DMS53 (cell line): ENCODE measurements around the gene IDH1.
"Not testable (repeated sequence)": the region's sequence is repeated elsewhere in the genome, so short reads cannot be mapped to it uniquely, and the experiment has no call there.

Source experiments
- DNase-seq: peaks from one replicate; lab custom pipeline; 2025; lab: John Stamatoyannopoulos, UW

The IDH1 gene

DNA sequence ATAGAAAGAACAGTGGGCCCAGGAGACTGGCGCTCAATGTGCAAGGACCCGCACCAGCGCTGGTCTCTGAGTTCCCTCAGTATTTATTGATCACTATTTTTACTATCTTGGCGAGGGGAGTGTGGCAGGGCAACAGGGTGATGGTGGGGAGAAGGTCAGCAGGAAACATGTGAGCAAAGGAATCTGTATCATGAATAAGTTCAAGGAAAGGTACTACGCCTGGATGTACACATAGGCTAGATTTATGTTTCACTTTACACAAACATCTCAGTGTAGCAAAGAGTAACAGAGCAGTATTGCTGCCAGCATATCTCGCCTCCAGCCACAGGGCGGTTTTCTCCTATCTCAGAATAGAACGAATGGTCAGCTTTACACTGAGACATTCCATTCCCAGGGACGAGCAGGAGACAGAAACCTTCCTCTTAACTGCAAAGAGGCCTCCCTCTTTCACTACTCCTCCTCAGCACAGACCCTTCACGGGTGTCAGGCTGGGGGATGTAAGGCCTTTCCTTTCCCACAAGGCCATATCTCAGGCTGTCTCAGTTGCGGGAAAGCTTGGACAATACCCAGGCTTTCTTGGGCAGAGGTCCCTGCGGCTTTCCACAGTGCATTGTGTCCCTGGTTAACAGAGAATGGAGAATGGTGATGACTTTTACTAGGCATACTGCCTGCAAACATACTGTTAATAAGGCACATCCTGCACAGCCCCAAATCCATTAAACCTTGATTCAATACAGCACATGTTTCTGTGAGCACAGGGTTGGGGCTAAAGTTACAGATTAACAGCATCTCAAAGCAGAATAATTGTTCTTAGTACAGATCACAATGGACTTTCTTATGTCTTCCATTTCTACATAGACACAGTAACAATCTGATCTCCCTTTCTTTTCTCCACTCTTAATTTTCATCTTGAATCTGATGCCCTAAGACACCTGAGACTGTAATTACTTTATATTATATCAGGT, 2.3 kb upstream of the IDH1 start:
- DNase-seq: not testable (repeated sequence)

DNA sequence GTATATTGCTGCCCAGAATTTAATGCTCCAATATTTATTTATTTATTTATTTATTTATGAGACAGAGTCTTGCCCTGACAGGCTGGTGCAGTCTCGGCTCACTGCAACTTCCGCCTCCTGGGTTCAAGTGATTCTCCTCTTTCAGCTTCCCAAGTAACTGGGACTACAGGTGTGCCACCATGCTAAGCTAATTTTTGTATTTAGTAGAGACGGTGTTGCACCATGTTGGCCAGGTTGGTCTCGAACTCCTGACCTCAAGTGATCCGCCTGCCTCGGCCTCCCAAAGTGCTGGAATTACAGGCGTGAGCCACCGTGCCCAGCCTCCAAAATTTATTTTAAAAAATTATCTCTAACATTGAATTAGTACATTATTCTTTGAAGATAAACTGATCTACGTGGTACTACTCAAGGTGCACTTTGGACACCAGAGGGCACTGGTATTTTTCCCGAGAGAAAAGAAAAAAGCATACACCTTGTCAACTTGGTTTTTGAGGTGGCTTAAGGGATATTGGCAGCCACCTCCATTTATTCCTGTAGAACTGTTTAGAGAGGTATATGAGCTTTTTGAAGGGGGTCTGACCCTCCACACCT, 1.4 kb upstream of the IDH1 start:
- peak; percentile 32 for DNase-seq

DNA sequence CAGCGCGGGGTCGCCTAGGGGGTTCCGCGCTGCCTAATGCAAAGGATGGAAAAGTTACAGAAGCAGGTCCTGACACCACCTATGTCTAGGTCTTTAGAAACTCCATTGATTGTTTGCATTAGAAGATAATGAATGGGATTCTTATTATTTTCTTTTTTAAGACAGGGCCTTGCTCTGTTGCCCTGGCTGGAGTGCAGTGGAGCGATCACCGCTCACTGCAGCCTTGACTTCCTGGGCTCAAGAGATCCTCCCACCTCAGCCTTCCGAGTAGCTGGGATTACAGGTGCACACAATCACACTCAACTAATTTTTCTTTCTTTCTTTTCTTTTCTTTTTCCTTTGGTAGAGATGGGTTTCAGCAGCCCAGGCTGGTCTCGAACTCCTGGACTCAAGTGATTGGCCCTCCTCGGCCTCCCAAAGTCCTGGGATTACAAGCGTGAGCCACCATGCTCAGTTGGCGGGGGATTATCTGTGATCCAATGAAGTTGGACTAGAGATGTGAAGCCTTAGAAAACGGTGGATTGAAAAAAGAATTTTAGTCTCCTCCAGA, 761 bp upstream of the IDH1 start:
- DNase-seq: no peak

DNA sequence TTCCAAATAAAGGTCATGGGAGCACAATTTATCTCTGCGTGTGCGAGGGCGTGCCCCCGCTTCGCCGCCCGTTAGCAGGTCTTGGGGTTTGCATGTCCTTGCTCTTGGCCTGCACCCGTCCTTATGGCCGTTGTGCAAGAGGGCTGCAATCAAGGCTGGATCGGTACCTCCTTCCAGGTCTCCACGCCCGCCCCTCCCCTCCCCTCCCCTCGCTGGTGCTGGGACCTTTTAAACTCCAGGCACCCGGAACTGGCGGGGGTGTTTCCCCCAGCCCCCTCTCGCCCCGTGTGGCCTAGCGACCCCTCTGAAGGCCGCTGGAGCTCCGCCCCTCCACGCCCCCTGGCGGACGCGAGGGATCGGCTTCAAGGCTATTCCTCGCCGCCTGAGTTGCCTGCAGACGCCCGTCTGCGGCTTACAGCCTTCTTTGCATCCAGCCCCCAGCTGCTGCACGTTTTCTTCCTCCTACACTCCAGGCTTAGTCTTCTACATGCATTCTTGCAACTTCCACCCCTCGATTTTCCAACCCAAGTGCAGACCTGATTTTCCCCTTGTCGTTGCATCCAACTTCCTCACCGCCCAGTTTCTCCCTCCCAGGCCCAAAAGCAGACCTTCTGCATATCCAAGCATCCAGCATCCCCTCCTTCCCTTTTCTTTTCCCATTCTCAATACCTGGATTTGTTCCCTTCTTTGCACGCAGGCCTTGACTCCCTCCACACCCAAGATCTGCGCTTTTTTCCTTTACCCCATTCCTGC, 577 bp downstream of the IDH1 start:
- DNase-seq: peak; percentile 88

DNA sequence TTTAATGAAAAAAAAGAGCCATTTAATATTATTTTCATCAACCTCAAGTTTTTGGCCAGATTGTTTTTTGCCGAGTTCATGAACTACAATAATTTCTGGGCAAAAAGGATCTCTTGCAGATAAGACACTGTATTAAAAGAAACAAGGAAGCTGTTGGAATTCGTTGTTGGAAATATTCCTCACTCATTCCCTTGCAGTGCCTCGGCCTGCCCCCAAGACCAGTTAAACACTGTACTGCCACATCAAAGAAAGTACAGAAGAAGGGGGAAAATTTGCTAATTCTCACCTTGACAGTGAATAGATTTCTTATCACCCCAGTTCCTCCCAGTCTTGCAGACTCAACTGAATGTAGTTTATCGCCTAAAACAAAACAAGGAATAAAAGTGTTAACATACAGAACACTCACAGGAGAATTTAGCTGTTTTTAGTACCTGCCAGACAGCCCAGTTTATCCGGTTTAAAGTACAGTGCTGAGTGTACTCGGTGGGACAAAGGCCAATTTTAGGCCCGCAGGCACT, 1.2 kb downstream of the IDH1 start:
- peak; percentile 40 for DNase-seq

DNA sequence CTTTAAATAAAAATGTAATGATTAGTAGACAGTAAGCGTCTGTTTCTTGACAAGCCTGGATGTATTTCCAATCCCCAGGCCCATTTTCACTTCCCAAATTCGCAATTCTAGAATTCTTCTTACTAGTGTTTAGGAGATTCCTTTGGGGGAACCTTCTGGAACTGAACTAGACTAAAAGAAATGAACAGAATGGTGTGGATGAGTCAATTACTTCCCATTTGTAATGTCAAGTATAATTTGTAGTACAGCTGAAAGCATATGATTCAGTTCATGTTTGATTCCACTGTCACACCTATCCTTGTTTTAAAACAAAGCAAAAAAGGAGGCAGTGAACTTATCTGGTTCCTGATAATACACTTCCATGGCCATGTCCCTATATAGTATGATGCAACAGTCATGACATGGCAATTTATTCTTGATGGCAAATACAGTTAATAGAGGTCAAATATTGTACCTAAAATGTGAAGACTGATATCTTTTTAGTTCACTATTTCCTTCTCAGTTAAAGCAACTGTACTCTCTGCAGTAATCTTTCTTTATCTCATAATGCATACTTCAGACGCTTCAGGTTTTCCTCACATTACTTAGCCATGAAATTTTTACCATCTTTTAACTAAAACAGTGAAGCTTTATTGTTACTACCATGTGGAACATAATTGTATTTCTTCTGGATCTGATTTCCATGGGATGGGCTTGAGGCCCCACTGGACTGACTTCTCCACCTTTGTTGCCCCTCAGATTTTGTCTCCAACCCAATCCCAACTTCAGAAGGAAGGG, 2.0 kb downstream of the IDH1 start:
- DNase-seq: peak; percentile 10

DNA sequence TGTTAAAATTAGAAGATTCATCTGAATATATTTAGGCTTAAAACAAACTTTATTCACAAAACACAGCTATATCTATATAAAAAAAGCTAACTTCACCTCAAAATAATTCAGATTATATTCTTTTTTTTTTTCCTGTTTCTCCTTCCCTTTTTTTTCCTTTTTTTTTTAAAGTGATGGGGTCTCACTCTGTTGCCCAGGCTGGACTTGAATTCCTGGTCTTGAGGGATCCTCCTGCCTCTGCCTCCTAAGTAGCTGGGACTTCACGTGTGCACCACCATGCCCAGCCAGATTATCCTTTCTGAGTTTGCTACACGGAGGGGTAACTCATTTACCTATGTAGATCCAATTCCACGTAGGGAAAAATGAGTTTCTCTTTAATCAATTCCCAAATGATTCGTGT, 3.8 kb downstream of the IDH1 start:
- DNase-seq: no peak

DNA sequence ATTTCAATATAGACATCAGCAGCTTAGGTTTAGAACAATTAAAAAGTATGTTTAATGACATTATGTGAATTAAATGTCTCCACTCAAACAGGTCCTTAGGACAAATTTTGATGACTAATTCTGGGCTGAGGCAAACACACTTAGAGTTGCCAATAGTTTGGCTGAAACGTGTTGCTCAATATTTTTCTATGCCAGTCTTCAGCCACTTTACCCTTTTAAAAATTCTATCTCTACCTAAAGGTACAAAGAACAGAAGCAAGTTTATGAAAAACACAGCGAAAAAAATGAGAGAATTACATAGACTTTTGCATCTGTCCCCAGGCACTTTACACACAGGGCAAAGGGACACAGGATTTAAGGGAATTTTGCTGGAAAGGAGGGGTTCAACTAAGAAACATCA, 4.5 kb downstream of the IDH1 start:
- DNase-seq: no peak

DNA sequence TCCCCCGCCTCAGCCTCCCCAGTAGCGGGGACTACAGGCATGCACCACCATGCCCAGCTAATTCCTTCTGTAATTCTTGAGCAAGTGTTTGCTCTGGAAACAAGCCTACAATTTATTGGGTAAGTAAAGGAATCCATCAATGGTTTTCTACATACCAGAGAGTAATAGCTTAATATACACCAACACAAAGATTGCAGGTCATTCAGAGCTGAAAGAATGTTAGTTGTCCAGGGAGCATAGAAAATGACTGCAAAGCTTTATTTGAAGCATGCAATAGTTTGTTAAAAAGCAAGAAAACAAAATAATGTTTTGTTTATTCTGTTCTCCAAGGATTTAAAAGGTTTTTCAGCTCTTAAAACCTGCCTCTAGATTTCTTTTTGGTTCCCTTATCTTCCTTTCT, 5.6 kb downstream of the IDH1 start:
- no peak for DNase-seq

DNA sequence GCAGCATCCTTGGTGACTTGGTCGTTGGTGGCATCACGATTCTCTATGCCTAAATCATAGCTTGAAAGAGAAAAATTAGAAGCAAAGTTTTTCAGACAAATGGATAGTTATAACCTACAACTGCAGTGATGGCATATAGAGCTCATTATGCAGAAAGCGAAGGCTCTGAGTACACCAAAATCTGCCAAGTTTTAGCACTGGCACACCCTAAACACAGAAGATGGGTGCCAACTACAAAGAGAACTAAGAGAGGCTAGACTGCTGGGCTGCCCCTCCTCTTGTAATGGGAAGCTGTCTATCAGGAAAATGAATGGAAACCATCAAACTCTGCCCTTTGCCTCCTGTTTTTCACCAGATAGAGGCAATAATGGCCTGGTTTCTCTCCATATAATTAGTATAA, 6.3 kb downstream of the IDH1 start:
- DNase-seq: no peak

DNA sequence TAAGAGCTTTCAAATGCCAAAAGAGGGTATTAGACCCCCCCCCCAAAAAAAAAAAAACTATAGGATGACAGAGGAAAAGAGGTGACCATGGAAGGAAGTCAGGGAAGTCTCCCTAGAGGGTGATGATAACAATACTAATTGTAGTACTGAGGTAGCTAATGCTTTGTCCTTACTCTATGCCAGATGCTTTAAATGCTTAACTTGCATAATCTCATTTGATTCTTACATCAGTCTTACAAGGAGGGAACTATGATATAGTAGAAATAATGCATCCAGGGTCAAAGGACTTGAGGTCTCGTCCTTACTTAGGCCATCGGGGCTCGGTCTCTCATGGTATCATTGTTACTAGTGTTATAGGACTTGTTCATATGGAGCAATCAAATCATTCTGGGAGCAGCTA, 9.1 kb downstream of the IDH1 start:
- no peak for DNase-seq

DNA sequence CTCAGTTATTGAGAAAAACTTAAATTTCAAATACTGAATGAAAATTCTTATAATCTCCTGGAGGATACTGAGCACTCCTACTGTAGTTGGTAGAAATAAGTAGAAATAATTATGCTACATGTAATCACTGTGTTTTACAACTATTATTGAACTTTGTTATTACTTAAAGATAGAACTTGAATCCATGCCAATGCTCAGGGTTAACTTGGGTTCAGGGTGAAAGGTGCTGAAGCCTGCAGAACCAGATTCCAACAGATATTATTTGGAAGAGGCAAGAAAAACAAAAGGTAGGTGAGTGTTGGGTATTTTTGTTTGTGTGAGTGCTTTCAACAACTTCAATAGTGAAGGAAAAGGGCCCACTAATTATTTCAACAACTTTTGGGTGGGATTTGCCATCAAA, 10.4 kb downstream of the IDH1 start:
- no peak for DNase-seq

DNA sequence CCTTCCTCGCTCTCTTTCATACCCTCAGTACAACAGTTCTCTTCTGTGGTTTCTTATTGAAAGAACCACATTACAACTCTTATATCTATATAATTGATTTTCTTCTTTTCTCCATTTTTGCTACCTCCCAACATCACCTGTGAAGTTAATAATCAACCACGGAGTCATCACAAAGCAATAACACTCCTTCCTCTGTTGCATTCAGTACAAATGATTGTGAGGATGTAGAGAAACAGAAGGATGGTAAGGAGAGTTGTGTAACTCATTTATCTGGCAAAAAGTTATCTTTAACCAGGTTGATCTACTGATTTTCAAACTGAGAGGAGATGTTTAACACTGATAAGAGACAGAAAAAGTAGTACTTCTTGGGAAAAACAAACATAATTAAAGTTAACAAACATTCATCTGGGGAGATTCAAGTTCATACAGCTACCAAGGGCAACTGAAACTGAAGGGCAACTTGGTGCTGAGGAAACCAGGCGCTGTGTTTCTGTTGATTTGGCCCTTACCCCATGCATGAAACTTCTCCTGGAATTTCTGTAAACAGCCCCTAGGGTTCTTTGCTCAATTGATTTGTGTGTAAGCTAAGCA, 14.2 kb downstream of the IDH1 start:
- peak; percentile 46 for DNase-seq

DNA sequence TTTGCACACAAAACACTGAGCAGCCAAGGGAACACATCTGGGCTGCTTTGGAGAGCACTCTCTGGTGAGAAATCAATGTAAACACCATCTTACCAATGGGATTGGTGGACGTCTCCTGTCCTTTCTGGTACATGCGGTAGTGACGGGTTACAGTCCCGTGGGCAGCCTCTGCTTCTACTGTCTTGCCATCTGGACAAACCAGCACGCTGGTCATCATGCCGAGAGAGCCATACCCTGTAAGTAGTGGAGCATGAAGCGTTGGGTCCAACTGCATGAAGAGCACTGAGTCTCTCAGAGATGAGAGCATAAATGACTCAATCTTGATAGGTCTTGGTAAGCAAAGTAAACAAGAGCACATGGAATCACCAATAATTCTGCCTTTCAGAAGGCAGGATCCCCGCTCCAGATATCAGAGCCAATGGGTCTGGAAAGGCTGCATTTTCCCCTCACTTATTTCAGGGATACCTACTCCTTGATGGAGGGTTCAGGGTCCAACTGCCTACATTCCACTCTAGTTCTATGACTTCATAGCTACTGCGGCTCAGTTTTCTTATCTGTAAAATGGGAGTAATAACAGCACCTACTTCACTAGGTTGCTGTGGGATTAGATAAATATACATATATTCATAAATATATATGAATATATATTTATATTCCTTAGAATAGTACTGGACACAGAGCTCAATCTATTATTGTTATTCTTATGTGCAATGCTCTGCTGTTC, 14.9 kb downstream of the IDH1 start:
- no peak for DNase-seq

DNA sequence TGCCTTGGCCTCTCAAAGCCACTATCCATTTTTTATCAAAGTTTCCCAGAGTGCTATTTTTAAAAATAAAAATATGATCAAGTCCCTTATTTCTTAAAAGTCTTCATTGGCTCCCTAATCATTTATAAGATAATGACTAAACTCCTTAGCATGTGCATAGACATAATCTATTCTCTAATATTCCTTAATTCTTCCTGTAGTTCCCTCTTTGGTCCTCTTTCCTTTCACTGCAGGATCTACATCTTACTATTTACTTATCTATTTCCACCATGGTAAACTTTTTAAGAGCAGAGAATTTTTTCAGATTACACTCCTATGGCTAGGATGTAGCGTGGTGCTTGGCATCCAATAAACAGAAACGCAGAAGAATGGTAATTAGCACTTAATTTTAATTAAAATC, 19.0 kb downstream of the IDH1 start:
- no peak for DNase-seq

DNA sequence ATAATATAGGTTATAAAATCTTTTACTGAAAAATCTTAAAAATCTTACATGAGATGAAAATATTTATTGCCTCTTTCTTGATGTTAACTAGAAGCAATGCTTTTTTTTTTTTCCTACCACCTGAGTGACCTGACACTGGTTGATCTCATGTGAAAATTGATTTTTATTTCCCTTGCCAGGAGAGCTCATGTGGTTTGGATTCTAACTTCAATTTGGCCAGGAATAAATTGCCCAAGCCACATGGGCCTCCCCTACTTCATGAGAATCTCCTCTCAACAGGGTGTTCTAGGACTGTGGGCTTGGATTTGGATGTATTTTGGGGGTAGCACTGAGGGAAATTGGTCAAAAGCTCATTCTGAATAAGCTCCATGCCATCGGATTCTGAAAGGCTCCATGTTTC, 20.1 kb downstream of the IDH1 start:
- no peak for DNase-seq

DNA sequence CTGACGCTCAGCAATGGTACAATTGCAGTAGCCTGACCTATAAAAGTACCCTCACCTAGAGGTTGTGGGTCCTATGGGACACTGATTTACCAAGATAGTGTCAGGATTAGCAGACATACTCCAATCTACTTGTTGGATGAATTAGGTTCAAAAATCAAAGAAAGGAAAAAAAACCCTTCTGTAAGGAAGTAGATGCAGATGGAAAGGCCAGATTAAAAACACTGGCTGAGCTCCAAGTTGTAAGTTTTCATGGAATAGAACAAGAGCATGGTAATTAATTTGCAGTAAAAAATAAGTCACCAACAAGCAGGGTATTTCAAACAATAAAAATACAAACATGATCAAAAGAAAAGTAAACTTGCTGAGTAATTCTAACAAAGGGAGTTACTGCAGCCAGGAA, 26.4 kb downstream of the IDH1 start:
- DNase-seq: no peak

DNA sequence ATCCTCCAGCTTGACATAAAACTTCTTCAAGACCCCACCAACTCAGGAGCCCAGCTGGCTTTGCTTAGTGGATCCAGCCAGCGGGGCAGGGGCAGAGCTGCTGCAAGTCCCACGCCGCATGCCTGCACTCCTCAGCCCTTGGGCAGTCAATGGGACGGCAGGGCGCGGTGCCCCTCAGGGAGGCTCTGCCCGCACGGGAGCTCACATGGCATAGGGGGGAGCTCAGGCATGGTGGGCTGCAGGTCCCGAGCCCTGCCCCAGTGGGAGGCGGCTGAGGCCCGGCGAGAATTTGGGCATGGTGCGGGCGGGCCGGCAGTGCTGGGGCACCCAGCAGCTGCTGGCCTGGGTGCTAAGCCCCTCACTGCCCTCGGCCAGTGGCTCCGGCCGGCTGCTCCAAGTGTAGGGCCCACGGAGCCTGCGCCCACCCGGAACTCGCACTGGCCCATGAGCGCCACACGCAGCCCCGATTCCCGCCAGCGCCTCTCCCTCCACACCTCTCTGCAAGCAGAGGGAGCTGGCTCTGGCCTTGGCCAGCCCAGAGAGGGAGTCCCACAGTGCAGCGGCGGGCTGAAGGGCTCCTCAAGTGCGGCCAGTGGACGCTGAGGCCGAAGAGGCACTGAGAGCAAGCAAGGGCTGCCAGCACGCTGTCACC, 27.2 kb downstream of the IDH1 start:
- DNase-seq: no peak

DNA sequence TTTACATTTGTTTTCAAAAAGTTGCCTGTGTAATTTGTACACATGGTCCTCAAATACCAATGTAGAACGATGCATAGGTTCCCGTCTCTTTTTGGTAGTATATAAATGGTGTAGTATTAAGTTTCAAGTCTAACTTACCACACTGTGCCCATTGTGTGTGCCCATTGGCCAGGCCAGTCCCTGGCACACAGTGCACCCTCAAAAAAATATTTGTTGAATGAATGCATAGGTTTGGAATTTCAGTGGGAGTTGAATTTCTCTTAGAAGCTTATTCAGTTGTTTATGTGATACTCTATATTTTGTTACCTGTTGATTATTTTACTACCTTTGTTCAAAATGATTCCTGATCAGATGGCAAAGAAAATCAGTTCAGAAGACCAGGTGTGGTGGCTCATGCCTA, 30.1 kb downstream of the IDH1 start:
- DNase-seq: no peak

DNA sequence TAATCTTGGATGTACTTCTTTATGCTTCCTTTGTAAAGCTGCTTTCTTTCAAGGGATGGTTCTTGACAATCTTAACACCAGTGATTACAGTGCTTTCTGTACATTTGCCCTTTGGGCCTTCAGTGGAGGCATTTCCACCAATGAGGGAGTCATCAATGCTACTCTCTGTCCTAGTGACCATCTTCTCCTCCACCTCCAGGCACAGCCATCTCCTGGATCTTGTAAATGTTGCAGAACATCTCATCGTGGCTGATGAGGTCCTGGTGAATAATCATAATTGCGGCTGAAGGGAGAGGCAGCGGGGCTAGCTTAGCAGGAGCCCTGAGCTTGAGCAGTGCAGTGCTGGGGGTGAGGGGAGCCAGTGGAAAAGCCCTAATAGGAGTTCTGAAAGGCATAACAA, 32.5 kb downstream of the IDH1 start:
- no peak for DNase-seq
